Tibial nerve (tissue), 4 donors: ENCODE measurements around the gene GFPT2. TPM values are rescaled to one million over a fixed set of nuclear protein-coding genes. Genes with fewer than 3 reads are reported as not detected.

Experiments used
- DNase-seq, 2 donors: peaks; one replicate each; pipeline ENCODE4 v3.0.0-alpha.2; 2019; ENCODE audit warnings: low spot score in 2 of 2
- H3K27ac ChIP-seq, 4 donors: fragments of 200-600 bp; sonication (generic) in 3 of 4; one replicate each; pipeline ENCODE4 v1.5.1; 2017 to 2019; ENCODE audit warnings: mild to moderate bottlenecking in 1 of 4
- H3K27me3 ChIP-seq, 2 donors: fragments of 200-600 bp; sonication (generic) in 1 of 2; one replicate each; pipeline versions ENCODE4 v1.5.1 to v1.6.0; 2017 to 2019
- H3K36me3 ChIP-seq, 3 donors: fragments of 200-600 bp; sonication (generic); one replicate each; pipeline ENCODE4 v1.5.1; 2018 to 2019
- H3K4me1 ChIP-seq, 4 donors: fragments of 200-600 bp; sonication (generic) in 3 of 4; one replicate each; pipeline ENCODE4 v1.5.1; 2017 to 2019
- H3K4me3 ChIP-seq, 4 donors: fragments of 200-600 bp; sonication (generic) in 3 of 4; one replicate each; pipeline ENCODE4 v1.5.1; 2017 to 2019; ENCODE audit warnings: mild to moderate bottlenecking in 1 of 4, moderate library complexity in 1 of 4
- H3K9me3 ChIP-seq, 4 donors: fragments of 200-600 bp; sonication (generic) in 3 of 4; one replicate each; pipeline ENCODE4 v1.5.1; 2017 to 2019
- CTCF ChIP-seq, 5 experiments: fragments of 200-600 bp in 3 of 5; fragments of 450-650 bp in 2 of 5; sonication (generic) in 3 of 5; IDR thresholded peaks; one replicate each; pipeline ENCODE4 v1.5.1; 2016 to 2019; ENCODE audit warnings: antibody characterized with exemption in 5 of 5, mild to moderate bottlenecking in 3 of 5, moderate library complexity in 2 of 5
- EP300 ChIP-seq, 2 donors: sonication (generic); formaldehyde crosslinking; IDR thresholded peaks; one replicate each; pipeline ENCODE4 v1.6.1; 2017; ENCODE audit warnings: antibody characterized with exemption in 2 of 2, mild to moderate bottlenecking in 1 of 2
- POLR2A ChIP-seq, 2 donors: fragments of 450-650 bp; IDR thresholded peaks; one replicate each; pipeline ENCODE4 v1.6.1; 2017; ENCODE audit warnings: antibody characterized with exemption in 2 of 2, mild to moderate bottlenecking in 2 of 2, moderate library complexity in 2 of 2
- WGBS, 2 donors: methylation state at CpG; one replicate each; pipeline ENCODE4 v1.1.5; 2018; 5-methylcytosine and 5-hydroxymethylcytosine counted together
- total RNA-seq, 4 donors: library from RNA; depleted of rRNA; stranded (reverse); fragments of >200 nt; gene quantifications; one replicate each; pipeline ENCODE4 v1.1.0, GENCODE V29; 2016

The GFPT2 gene
- total RNA-seq, 4 donors from 2014 or later: 36.1 to 64.5 (median 49.2) TPM

GRCh38 chr5:180294411-180294810, 58.7 kb downstream of the GFPT2 start:
- Histone ChIP-seq H3K36me3 (no peaks in the 10 kb centered on the region), H3K4me1 (peaks cover 0 to 24% (median 8%) of the 10 kb centered on the region in 4 donors), H3K4me3 (no peak overlapping the region), H3K27me3 (no peaks in the 10 kb centered on the region), H3K27ac (no peak overlapping the region), H3K9me3 (no peaks in the 10 kb centered on the region)
- DNase-seq: no peak
- WGBS, 2 donors: 69 to 78% methylated on average over 7 of the region's 7 CpGs
- TF ChIP-seq POLR2A (IDR thresholded peaks at IDR 0.05) (no peak), EP300 (IDR thresholded peaks at IDR 0.05) (no peak)

- H3K36me3 ChIP-seq: no peaks in the 10 kb centered on the region
- H3K27me3 ChIP-seq: no peaks in the 10 kb centered on the region
- DNase-seq: peak; percentile 69 to 74
- H3K4me3 ChIP-seq: peak within 1 kb of the TSS; percentile 75 to 99 (median 96)
- H3K27ac ChIP-seq: peak within 1 kb of the TSS; percentile 83 to 95 (median 92)
- no peaks in the 10 kb centered on the region for H3K9me3 ChIP-seq
- TF ChIP-seq POLR2A (IDR thresholded peaks at IDR 0.05): peak in 1 of 2 donors; percentile 53
- TF ChIP-seq CTCF (IDR thresholded peaks at IDR 0.05): no peak
- TF ChIP-seq EP300 (IDR thresholded peaks at IDR 0.05): peak in 1 of 2 donors; percentile 33
- whole genome bisulfite sequencing, 2 donors: 2% methylated on average over 36 to 62 of the region's 122 CpGs
- H3K4me1 ChIP-seq: peaks cover 0 to 24% (median 8%) of the 10 kb centered on the region in 4 donors
Observed at GRCh38 chr5:180291943-180292831, 60.9 kb downstream of the GFPT2 start, which contains the start of gene MAPK9. TSS of gene MAPK9 (minus strand) at chr5:180292083. CDS start at chr5:180280561, 11,522 bp downstream.

GRCh38 chr5:180291234-180291940, 61.7 kb downstream of the GFPT2 start:
- peaks cover 0 to 24% (median 8%) of the 10 kb centered on the region in 4 donors for H3K4me1 ChIP-seq
- no peaks in the 10 kb centered on the region for H3K27me3 ChIP-seq
- H3K27ac ChIP-seq: peak overlapping the region in 1 of 4 donors; percentile 95
- TF ChIP-seq EP300 (IDR thresholded peaks at IDR 0.05): no peak
- no peak for TF ChIP-seq POLR2A (IDR thresholded peaks at IDR 0.05)
- TF ChIP-seq CTCF (IDR thresholded peaks at IDR 0.05): peak in 3 of 5 experiments; percentile 6 to 31 (median 21)
- 1 to 3% methylated on average over 5 to 46 of the region's 68 CpGs for WGBS, 2 donors
- DNase-seq: no peak
- peak overlapping the region; percentile 49 to 98 (median 73) for H3K4me3 ChIP-seq
- no peaks in the 10 kb centered on the region for H3K9me3 ChIP-seq
- peaks cover 0 to 5% (median 0%) of the 10 kb centered on the region in 3 donors for H3K36me3 ChIP-seq

- peak overlapping the region in 1 of 4 donors; percentile 95 for H3K27ac ChIP-seq
- TF ChIP-seq POLR2A (IDR thresholded peaks at IDR 0.05): no peak
- no peak for TF ChIP-seq EP300 (IDR thresholded peaks at IDR 0.05)
- no peak for TF ChIP-seq CTCF (IDR thresholded peaks at IDR 0.05)
- no peaks in the 10 kb centered on the region for H3K27me3 ChIP-seq
- H3K4me3 ChIP-seq: peak overlapping the region; percentile 49 to 98 (median 73)
- DNase-seq: no peak
- H3K9me3 ChIP-seq: no peaks in the 10 kb centered on the region
- WGBS, 2 donors: 16 to 17% methylated on average over 13 of the region's 13 CpGs
- H3K4me1 ChIP-seq: peaks cover 0 to 24% (median 8%) of the 10 kb centered on the region in 4 donors
- peaks cover 0 to 8% (median 0%) of the 10 kb centered on the region in 3 donors for H3K36me3 ChIP-seq
Observed at GRCh38 chr5:180290568-180291233, 62.4 kb downstream of the GFPT2 start.

GRCh38 chr5:180289966-180290365, 63.2 kb downstream of the GFPT2 start:
- Histone ChIP-seq H3K27me3 (no peaks in the 10 kb centered on the region), H3K4me3 (no peak overlapping the region), H3K36me3 (peaks cover 0 to 12% (median 0%) of the 10 kb centered on the region in 3 donors), H3K27ac (no peak overlapping the region), H3K4me1 (peaks cover 0 to 29% (median 8%) of the 10 kb centered on the region in 4 donors), H3K9me3 (no peaks in the 10 kb centered on the region)
- DNase-seq: no peak
- WGBS, 2 donors: 83 to 86% methylated on average over 5 of the region's 5 CpGs
- TF ChIP-seq POLR2A (IDR thresholded peaks at IDR 0.05): no peak
- TF ChIP-seq CTCF (IDR thresholded peaks at IDR 0.05): no peak
- TF ChIP-seq EP300 (IDR thresholded peaks at IDR 0.05): no peak
